22Rv1 (cell line): ENCODE data around the gene MAP7.

ENCODE experiments used
- CTCF ChIP-seq: fragments of 450-650 bp; IDR thresholded peaks from 2 replicates; pipeline ENCODE4 v1.5.1; 2017; ENCODE audit warnings: mild to moderate bottlenecking
- ZFX ChIP-seq: fragments of 450-650 bp; IDR thresholded peaks from 2 replicates; pipeline ENCODE4 v1.6.1; 2017; ENCODE audit warnings: antibody characterized with exemption, borderline replicate concordance

GRCh38 chr6:136411025-136411325, 139.2 kb downstream of the MAP7 start:
- no peak for TF ChIP-seq CTCF
- TF ChIP-seq ZFX, result no peak
